ENCODE measurements around the gene AP4S1.
A peak's percentile ranks its signal among the peaks of the same experiment; 100 is the strongest.
"Not testable (repeated sequence)": the region's sequence is repeated elsewhere in the genome, so short reads cannot be mapped to it uniquely, and the experiment has no call there.

AP4S1 gene

DNA sequence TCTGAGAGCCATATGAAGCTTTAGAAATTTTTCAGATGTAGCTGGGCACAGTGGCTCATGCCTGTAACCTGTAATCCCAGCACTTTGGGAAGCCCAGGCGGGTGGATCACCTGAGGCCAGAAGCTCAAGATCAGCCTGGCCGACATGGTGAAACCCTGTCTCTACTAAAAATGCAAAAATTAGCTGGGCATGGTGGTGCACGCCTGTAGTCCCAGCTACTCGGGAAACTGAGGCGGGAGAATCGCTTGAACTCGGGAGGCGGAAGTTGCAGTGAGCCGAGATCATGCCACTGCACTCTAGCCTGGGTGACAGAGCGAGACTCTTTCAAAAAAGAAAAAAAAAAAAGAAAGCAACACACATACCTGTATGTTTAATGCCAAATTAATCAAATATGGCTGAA lies 17.4 kb downstream of the AP4S1 start:
- not testable (repeated sequence) for DNase-seq (ENCODE audit: low spot score); FAIRE-seq

DNA sequence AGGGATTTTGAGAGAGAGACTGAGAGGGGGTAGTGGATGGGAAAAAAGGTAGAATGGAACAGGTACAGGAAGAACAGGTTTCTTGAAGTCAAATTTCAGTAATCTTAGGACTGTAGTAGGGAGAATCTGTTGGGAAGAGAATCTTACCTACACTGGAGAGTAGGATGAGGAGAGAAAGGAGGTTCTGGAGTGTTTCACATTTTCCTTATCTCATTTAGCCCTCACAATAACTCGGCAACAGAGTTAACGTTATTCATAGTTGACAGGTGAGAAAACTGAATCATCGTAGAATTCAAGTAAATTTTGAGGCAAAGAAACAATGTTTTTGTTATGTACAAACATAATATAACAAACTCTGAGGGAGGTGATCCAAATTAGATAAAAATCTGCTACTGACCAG lies 17.9 kb downstream of the AP4S1 start:
- DNase-seq (ENCODE audit: low spot score) (no peak), FAIRE-seq (no peak)

DNA sequence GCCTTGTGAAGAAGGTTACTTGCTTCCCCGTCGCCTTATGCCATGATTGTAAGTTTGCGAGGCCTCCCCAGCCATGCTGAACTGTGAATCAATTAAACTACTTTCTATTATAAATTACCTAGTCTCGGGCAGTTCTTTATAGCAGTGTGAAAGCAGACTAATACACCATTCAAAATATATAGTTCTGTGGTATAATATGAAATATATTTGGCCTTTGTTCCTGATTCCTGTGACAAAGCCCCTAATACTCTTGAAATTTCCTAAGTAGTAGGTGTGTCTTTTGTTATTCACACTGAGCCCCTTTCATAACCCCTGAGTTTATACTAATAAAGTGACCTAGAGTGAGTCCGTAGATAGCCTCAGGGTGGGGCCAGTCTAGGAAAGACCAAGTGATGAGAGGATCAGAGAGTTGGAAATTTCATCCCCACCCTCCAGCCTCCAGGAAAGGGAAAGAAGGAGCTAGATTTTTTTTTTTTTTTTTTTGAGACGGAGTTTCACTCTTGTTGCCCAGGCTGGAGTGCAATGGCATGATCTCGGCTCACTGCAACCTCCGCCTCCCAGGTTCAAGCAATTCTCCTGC lies 20.1 kb downstream of the AP4S1 start:
- FAIRE-seq (no peak), DNase-seq (ENCODE audit: low spot score) (no peak)

DNA sequence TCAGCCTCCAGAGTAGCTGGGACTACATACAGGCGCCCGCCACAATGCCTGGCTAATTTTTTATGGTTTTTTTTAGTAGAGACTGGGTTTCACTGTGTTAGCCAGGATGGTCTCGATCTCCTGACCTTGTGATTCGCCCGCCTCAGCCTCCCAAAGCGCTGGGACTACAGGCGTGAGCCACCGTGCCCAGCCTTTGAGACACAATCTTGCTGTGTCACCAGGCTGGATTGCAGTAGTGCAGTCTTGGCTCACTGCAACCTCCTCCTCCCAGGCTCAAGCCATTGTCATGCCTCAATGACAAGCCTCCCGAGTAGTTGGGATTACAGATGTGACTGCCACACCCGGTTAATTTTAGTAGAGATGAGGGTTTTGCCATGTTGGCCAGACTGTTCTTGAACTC lies 22.1 kb downstream of the AP4S1 start:
- DNase-seq (ENCODE audit: low spot score) (no peak), FAIRE-seq (no peak)

DNA sequence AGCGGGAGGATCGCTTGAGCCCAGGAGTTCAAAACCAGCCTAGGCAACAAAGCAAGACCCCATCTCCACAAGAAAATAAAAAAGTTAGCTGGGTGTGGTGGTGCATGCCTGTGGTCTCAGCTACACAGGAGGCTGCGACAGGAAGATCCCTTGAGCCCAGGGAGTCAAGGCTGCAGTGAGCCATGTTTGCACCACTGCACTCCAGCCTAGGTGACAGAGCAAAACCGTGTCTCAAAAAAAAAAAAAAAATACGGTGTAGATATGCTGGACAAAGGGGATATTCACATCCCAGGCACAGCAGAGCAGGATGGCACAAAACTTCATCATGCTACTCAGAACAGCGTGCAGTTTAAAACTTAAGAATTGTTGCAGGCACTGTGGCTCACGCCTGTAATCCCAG lies 25.6 kb downstream of the AP4S1 start:
- FAIRE-seq (no peak), DNase-seq (ENCODE audit: low spot score) (no peak)

DNA sequence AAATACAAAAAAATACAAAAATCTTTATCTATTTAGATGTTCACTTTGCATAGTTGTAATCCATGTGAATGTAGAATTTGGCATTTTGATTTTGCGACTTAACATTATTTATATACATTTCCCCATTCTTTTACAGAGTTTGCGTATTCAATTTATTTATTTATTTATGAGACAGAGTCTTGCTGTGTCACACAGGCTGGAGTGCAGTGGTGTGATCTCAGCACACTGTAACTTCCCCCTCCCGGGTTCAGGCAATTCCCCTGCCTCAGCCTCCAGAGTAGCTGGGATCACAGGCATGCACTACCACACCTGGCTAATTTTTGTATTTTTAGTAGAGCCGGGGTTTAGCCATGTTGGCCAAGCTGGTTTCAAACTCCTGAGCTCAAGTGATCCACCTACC lies 26.1 kb downstream of the AP4S1 start:
- DNase-seq (ENCODE audit: low spot score), result no peak
- FAIRE-seq, result no peak

DNA sequence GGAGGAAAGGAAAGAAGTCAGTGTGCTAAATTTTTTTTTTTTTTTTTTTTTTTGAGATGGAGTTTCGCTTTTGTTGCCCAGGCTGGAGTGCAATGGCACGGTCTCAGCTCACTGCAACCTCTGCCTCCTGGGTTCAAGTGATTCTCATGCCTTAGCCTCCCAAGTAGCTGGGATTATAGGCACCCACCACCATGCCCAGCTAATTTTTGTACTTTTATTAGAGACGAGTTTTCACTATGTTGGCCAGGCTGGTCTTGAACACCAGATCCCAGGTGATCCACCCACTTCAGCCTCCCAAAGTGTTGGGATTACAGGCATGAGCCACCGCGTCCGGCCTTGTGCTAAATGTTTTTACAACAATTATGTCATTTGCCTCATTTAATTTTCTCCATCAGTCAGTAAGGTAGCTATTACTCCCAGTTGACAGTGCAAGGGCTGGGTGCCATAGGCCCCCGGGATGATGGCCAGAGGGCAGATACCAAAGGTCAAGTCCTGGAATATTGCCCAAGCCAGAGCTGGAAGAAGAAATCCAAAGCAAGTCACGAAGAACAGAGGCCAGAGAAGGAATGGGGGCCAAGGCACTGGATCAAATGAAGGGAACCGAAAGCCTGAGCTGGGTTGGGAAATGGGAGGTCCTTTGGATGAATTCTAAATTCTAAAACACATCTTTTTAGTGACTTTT lies 27.6 kb downstream of the AP4S1 start:
- FAIRE-seq, result not testable (repeated sequence)

DNA sequence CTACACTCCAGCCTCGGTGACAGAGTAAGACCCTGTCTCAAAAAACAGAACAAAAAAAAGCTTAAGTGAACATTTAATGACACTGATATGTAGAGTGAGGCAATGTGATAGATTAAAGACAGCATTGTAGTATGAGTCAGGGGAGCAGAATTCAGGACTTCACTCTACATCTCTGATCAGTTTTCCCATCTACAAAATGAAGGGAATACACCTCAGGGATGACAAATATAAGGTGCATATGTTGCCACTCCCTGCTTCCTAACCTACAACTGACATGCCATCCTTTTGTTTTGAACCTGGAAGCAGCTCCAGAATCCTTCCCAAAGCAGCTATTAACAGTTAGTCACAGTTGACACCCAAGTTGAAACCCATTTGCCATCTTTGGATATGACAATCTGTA lies 31.6 kb downstream of the AP4S1 start:
- no peak for DNase-seq (ENCODE audit: low spot score)
- FAIRE-seq, result no peak

More for the DNA sequence above, 27.6 kb downstream of the AP4S1 start:
- not testable (repeated sequence) for DNase-seq (ENCODE audit: low spot score)

DNA sequence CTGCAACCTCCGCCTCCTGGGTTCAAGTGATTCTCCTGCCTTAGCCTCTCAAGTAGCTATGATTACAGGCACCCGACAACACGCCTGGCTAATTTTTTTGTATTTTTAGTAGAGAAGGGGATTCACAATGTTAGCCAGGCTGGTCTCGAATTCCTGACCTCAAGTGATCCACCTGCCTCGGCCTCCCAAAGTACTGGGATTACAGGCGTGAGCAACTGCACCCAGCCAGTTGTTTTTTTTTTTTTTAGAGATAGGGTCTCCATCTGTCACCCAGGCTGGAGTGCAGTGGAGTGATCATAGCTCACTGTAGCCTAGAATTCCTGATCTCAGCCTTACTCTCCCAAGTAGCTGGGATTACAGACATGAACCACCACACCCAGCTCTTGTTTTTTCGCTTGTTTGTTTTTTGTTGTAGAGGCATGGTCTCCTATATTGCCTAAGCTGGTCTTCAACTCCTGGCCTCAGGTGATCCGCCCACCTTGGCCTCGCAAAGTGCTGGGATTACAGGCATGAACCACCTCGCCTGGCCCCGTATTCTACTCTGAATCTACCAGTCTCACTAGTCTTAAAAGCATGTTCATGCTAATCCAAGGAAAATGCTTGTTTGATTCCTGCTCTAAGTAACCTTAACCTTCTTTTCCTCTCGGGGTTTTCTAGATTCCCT lies 32.4 kb downstream of the AP4S1 start:
- DNase-seq (ENCODE audit: low spot score), result no peak
- no peak for FAIRE-seq

DNA sequence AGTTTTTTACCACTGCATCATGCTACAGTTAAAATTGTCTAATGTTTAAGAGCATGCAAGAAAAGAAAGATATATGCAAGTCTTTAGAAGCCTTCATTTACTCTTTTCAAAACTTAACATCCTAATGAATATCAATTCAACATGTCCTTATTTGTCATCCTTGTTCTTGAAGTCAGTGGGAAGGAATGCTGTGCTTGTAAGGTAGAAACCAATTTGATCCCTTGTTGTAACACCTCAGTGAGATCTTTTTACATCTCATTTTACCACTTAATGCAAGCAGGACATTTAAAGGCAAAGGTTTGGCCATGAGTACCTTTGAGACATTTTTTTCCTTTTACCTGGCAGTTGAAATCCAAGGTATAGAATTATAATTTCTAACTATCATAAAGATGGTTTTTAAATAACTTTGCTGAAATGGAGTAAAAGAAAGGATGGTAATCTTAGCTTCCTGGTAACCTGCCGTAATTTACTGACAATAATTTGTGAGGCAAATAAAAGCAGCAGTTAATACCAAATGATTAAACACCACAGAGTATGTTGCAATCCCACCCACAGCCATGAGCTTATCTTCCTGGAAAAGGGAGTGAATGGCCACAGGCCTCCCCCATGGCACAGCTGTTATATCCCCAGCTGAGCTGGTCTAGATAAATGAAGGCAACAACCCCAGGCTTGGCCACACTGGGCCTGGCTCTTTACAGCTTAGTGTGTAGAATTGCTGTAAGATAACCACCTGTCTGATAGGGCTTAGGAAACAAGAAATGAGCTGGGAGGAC lies 33.9 kb downstream of the AP4S1 start:
- peak; percentile 4 for DNase-seq (ENCODE audit: low spot score)
- no peak for FAIRE-seq

DNA sequence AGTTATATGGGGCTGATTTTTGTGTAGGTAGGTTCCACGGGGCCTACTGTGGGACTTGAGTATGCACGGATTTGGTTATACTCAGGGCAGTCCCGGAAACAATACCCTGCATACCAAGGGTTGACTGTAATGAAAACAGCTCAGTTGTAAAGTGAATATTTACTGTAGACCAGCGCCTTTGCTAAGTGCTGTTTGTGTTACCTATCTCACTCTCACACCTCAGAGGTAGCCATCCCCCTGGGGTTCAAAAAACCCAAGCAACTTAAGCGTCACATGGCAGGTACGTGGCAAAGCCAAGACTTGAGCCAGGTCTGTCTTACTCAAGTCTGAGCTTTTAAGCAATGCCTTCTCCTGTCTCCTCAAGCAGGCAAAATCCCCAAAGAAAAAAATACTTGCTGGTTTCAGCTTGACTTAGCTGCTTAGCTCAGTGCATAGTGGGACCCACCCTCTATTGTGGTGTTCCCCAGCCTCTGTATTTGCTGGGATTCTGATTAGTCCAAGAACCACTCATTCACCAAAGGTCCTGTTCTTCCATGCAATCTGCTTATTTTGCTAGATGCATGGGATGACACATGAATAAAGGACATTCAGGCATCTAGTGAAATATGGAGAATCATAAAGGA lies 34.9 kb downstream of the AP4S1 start:
- DNase-seq (ENCODE audit: low spot score) (no peak), FAIRE-seq (no peak)

DNA sequence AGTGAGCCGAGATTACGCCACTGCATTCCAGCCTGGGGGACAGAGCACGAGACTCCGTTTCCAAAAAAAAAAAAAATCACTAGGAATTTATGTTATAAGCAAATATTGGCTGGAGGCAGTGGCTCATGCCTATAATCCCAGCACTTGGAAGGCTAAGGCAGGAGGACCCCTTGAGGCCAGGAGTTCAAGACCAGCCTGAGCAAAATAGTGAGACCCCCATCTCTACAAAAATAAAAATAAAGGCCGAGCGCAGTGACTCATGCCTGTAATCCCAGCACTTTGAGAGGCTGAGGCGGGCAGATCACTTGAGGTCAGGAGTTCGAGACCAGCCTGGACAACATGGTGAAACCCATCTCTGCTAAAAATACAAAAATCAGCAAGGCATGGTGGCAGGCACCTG lies 37.5 kb downstream of the AP4S1 start:
- FAIRE-seq; DNase-seq (ENCODE audit: low spot score): not testable (repeated sequence)

DNA sequence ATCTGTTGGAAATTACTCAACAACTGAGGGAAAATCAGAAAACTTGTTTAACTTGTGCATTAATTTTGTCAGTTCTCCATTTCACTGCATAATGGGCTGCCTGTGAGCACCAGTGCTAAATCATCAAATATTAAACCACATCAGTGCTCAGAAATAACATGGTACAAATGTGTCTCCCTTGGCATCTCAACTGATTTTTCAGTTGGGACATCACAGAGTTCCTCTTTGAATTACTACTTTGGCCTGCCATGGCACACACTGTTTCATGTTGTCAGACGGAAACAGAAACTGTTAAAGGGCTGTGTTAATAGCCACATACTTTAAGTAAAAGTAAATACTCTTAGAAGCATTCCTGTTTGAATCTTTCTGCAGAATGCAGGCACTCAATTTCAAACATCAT lies 42.8 kb downstream of the AP4S1 start:
- FAIRE-seq (no peak), DNase-seq (ENCODE audit: low spot score) (no peak)

DNA sequence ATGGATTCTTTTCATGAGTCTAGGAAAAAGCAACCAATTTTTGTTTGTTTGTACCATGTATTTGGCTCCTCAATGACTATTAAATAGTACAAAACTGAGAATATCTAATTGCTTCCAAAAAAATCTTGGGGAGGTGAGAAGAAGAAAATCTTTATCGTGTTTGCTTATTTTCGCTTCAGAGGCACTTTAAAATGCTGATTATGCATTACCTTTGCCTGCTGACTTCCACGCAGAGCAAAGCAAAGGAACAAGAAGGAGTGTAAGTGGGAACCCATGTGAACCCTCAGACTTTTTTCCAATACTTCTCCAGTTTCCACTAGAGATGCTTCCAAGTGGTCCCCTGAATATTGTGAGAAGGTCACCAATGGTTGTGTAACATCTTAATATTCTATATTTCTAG lies 43.9 kb downstream of the AP4S1 start:
- FAIRE-seq, result no peak

DNA sequence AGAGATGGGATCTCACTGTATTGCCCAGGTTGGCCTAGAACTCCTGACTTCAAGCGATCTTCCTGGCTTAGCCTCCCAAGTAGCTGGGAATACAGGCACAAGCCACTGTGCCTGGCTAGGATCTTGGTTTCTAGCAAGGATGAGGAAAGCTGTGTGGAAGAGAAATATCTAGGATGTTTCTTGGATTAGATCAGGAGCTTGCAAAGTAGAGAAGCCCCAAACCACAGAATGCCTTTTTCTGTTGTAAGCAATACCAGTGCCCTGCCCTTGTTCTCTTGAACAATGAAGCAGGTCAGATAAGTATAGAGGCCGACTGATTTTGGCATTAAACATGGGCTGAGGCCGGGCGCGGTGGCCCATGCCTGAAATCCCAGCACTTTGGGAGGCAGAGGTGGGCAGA lies 45.0 kb downstream of the AP4S1 start:
- DNase-seq (ENCODE audit: low spot score), result peak; percentile 59
- FAIRE-seq, result no peak

More for the DNA sequence above, 43.9 kb downstream of the AP4S1 start:
- no peak for DNase-seq (ENCODE audit: low spot score)

DNA sequence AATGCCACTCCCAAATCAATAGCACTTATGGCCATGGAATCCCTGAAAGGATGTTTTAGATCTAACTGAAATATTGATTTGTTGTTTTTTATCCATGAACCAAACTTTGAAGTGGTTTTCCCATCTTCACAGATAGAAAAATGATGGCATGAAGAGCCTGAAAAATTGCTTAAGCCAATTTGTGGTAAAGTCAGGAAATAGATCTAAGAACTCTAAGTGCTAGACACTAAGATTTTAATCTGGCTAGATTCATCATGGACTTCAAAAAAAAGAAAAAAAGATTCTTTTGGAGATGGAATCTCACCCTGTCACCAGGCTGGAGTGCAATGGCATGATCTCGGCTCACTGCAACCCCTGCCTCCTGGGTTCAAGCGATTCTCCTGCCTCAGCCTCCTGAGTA lies 45.7 kb downstream of the AP4S1 start:
- DNase-seq (ENCODE audit: low spot score) (no peak), FAIRE-seq (no peak)

DNA sequence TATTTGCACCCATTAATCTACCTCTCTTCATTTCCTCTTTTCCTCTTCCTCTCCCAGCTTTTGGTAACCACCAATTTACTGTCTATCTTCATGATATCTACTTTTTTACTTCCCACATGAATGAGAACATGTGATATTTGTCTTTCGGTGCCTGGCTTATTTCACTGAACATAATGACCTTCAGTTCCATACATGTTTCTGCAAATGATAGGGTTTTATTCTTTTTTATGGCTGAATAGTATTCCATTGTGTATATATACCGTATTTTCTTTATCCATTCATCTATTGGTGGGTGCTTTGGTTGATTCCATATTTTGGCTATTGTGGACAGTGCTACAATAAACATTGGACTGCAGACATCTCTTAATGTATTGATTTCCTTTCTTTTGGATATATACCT lies 49.7 kb downstream of the AP4S1 start:
- FAIRE-seq (no peak), DNase-seq (ENCODE audit: low spot score) (no peak)

DNA sequence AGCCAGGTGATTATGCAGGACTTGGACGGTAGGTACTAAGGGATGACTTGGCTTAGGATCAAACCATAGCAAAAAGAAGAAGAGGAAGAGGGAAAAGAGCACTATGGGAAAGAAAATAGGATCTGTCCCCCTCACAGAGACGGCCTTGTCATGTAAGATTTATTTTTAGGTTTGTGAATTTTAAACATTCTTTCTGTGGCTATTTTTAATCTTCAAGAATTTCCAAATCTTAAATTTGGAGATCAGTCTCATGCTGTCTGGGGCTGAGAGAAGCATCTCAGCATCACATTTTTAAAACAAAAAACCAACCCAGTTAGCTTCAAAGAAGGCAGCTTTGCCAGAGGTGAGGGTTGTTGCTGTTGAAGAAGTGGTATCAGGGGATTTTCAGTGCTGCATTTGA lies 53.3 kb downstream of the AP4S1 start:
- no peak for FAIRE-seq
- no peak for DNase-seq (ENCODE audit: low spot score)

DNA sequence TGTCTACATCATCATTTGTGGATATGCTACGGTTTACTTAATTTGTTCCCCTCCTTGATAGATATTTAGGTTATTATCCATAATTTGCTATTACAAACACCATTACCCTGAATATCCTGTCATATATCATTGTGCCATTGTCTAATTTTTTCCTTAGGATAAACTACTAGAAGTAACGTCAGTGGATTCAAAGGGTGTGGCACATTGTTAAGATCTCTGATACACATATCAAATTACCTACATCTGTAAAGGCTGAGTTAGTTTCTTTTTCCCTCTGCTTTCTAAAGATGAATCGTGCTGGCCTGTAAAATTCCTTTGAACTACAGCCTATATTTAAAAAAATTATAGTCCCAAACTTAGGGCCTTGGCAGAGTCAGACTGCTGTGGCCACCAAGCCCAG lies 54.6 kb downstream of the AP4S1 start:
- FAIRE-seq, result no peak
- DNase-seq (ENCODE audit: low spot score), result no peak

DNA sequence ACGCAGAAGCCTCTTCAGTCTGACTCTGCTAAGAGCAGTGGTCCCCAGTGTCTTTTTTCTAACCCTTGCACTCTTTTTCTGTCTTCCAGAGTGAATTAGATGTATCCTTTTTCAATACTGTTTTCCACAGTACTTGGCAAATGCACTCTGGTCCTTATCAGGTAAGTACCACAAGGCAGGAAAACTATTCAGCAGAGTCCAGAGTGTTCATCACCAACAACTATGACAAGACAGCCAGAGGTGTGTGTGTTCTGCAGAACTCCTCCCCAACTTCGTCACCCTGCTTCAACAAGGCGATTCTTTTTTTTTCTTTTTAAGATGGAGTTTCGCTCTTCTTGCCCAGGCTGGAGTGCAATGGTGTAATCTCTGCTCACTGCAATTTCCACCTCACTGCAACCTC lies 55.0 kb downstream of the AP4S1 start:
- DNase-seq (ENCODE audit: low spot score) (no peak), FAIRE-seq (no peak)

DNA sequence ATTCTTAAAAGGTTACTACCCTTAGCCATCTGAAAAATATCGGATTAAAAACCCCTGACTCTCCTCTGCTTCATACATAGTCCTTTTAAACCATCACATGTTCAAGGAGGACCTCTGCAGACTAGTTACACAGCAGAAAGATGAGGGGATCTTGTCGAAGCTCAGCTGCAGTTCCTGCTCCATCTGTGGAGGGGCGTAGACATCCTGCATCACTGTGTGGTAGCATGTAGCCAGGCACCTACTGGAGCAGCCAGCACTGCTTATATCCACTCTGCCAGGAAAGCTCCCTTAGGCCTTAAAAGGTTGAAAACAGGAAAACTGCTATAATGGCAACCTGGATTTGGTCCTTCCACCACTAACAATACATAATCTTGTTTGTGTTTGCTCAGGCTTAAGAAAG lies 58.3 kb downstream of the AP4S1 start:
- DNase-seq (ENCODE audit: low spot score) (no peak), FAIRE-seq (no peak)

DNA sequence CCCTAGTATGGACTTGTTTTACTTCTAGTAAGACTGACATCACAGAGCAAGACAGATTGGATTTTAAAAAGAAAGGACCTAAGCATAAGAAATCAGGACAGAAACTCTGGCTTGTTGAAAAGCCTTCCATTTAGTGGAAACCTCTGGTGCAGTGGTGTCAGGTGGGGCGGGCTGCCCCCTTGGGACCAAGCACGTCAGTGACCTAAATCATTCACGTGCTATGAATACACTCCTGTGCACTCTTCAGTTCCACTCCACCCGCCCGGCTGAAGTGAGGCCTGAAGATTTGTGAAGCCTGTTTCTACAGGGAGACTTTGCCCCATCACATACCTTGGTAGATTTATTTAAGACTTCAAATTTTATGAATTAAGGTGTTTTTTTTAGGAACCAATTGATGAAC lies 58.9 kb downstream of the AP4S1 start:
- FAIRE-seq, result no peak
- DNase-seq (ENCODE audit: low spot score), result no peak

Data from RCC 7860 (cell line).